Right lobe of liver (tissue), 6 donors: ENCODE measurements around the gene TFR2. TPM values are rescaled to one million over a fixed set of nuclear protein-coding genes. Genes with fewer than 3 reads are reported as not detected.

Experiments
- ATAC-seq, 4 donors: fragments of 200-7000 bp; cut with Tn5 transposase; one replicate each; pipeline ENCODE4 v1.9.1; 2020; ENCODE audit warnings: mild to moderate bottlenecking in 4 of 4, moderate library complexity in 4 of 4
- DNase-seq, 3 donors: peaks; one replicate each; pipeline ENCODE4 v3.0.0-alpha.2; 2020
- H3K27ac ChIP-seq, 3 donors: fragments of 200-600 bp; one replicate each; pipeline ENCODE4 v1.8.0; 2022
- H3K27me3 ChIP-seq, 2 donors: fragments of 200-600 bp; one replicate each; pipeline ENCODE4 v1.8.0; 2022
- H3K36me3 ChIP-seq, 4 donors: fragments of 200-600 bp; sonication (generic) in 1 of 4; one replicate each; pipeline versions ENCODE4 v1.5.1 to v1.8.0; 2017 to 2022; ENCODE audit warnings: control low read depth in 1 of 4
- H3K4me1 ChIP-seq, 4 donors: fragments of 200-600 bp; sonication (generic) in 1 of 4; one replicate each; pipeline versions ENCODE4 v1.5.1 to v1.8.0; 2017 to 2022; ENCODE audit warnings: control low read depth in 1 of 4
- H3K4me3 ChIP-seq, 3 donors: fragments of 200-600 bp; one replicate each; pipeline ENCODE4 v1.8.0; 2022
- H3K9me3 ChIP-seq, 4 donors: fragments of 200-600 bp; sonication (generic) in 1 of 4; one replicate each; pipeline versions ENCODE4 v1.5.1 to v1.8.0; 2017 to 2022; ENCODE audit warnings: control low read depth in 1 of 4
- POLR2A ChIP-seq: fragments of 450-650 bp; IDR thresholded peaks from one replicate; pipeline ENCODE4 v1.6.1; 2017; ENCODE audit warnings: antibody characterized with exemption, mild to moderate bottlenecking
- WGBS: methylation state at CpG from one replicate; pipeline ENCODE4 v1.1.6; 2018; ENCODE audit warnings: low coverage, low lambda C conversion rate; ENCODE audit not compliant: insufficient coverage; ENCODE audit errors: missing lambda C conversion rate; 5-methylcytosine and 5-hydroxymethylcytosine counted together
- intact Hi-C, 2 donors: fragments of 100-400 bp; cut with DNase I; formaldehyde crosslinking; loops; one replicate each; pipeline versions ENCODE4 v1.11.2 to v1.14.1; 2022
- total RNA-seq, 6 experiments: library from RNA; depleted of rRNA in 2 of 6; stranded (reverse); fragments of >200 nt in 2 of 6; fragmentation: NEBNext Ultra II Directional in 3 of 6; extraction: Animal tissue kit (Norgen Biotek cat#: 25700) in 3 of 6; gene quantifications; one replicate each; pipeline versions ENCODE4 v1.1.0 to v1.2.4, GENCODE V29; 2016 to 2023
- TF ChIP-seq, protein P1 (sequence below), 4 donors: fragments of 200-600 bp in 3 of 4; fragments of 450-650 bp in 1 of 4; IDR thresholded peaks; one replicate each; pipeline versions ENCODE4 v1.5.1 to v1.8.0; 2016 to 2022; ENCODE audit warnings: antibody characterized with exemption in 4 of 4, mild to moderate bottlenecking in 2 of 4
- donor health status: DM: no; HTN: yes; CAD: no.
- donor health status: DM: no; HTN: no; CAD: no.
- donor health status: DM: no; HTN: no; CAD: no.
- donor health status: DM: no; HTN: yes; CAD: no.
- donor health status: DM: no; HTN: yes; CAD: no.

Gene TFR2
- total RNA-seq, 6 experiments from 2014 or later = 413 to 669 (median 501) TPM

DNA sequence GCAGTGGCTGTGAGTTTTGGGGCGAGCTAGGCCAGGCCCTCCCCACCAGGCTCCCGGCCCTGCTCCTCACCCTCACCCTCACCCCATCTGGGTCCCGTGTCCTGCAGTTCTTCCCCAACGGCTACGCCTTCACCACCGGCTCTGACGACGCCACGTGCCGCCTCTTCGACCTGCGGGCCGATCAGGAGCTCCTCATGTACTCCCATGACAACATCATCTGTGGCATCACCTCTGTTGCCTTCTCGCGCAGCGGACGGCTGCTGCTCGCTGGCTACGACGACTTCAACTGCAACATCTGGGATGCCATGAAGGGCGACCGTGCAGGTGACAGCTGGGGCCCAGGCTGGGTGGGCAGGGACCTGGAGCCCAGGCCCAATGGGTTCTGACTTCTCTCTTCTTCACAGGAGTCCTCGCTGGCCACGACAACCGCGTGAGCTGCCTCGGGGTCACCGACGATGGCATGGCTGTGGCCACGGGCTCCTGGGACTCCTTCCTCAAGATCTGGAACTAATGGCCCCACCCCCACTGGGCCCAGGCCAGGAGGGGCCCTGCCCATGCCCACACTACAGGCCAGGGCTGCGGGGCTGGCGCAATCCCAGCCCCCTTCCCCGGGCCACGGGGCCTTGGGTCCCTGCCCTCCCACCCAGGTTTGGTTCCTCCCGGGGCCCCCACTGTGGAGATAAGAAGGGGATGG, 37.1 kb upstream of the TFR2 start:
- peaks cover 6 to 55% (median 20%) of the 10 kb centered on the region in 4 donors for H3K36me3 ChIP-seq
- intact Hi-C loops = loop anchor here in 1 of 2 donors (10.0 kb wide), 1 partner anchor 94 kb away; the partner anchor contains the start of genes FBXO24 and LRCH4
- no peaks in the 10 kb centered on the region for H3K27me3 ChIP-seq
- no peak overlapping the region for H3K4me3 ChIP-seq
- 89% methylated on average over 21 of the region's 35 CpGs for WGBS
- ATAC-seq (no peak), DNase-seq (peak in 2 of 3 donors; percentile 22 to 49)
- H3K4me1 ChIP-seq = peaks cover 0 to 5% (median 2%) of the 10 kb centered on the region in 4 donors
- no peaks in the 10 kb centered on the region for H3K9me3 ChIP-seq
- TF ChIP-seq, protein P1, sequence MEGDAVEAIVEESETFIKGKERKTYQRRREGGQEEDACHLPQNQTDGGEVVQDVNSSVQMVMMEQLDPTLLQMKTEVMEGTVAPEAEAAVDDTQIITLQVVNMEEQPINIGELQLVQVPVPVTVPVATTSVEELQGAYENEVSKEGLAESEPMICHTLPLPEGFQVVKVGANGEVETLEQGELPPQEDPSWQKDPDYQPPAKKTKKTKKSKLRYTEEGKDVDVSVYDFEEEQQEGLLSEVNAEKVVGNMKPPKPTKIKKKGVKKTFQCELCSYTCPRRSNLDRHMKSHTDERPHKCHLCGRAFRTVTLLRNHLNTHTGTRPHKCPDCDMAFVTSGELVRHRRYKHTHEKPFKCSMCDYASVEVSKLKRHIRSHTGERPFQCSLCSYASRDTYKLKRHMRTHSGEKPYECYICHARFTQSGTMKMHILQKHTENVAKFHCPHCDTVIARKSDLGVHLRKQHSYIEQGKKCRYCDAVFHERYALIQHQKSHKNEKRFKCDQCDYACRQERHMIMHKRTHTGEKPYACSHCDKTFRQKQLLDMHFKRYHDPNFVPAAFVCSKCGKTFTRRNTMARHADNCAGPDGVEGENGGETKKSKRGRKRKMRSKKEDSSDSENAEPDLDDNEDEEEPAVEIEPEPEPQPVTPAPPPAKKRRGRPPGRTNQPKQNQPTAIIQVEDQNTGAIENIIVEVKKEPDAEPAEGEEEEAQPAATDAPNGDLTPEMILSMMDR (IDR thresholded peaks at IDR 0.05) = no peak
- no peak for TF ChIP-seq POLR2A
- H3K27ac ChIP-seq = no peak overlapping the region

DNA sequence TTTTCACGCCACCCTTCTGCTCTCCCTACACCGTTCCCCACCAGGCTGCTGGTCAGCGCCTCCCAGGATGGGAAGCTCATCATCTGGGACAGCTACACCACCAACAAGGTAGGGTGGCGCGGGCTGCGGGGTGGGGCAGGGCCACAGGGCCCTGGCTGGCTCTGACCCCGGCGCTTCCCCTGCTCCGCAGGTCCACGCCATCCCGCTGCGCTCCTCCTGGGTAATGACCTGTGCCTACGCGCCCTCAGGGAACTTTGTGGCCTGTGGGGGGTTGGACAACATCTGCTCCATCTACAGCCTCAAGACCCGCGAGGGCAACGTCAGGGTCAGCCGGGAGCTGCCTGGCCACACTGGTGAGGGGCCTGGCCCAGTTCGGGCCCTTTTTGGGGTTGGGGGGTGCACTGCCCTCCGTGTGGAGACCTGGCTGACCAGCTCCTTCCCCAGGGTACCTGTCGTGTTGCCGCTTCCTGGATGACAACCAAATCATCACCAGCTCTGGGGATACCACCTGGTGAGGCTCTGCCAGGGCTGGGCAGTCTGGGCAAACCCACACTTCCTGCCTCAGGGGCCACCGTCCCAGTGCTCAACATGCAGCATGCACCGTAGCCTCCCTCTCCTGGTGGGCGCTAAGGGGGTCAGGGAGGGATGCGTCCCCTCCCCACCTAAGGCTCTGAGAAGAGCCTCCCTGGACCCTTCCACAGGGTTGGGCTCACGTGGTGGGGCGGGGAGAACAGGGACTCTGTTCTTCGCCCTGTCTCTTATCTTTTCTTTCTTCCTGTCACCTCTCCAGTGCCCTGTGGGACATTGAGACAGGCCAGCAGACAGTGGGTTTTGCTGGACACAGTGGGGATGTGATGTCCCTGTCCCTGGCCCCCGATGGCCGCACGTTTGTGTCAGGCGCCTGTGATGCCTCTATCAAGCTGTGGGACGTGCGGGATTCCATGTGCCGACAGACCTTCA, 36.2 kb upstream of the TFR2 start:
- DNase-seq (peak in 2 of 3 donors; percentile 28 to 51), ATAC-seq (no peak)
- 87% methylated on average over 9 of the region's 36 CpGs for WGBS
- Histone ChIP-seq H3K4me3 (no peak overlapping the region), H3K36me3 (peaks cover 6 to 48% (median 20%) of the 10 kb centered on the region in 4 donors), H3K27ac (no peak overlapping the region), H3K4me1 (peaks cover 0 to 5% (median 2%) of the 10 kb centered on the region in 4 donors), H3K9me3 (no peaks in the 10 kb centered on the region), H3K27me3 (no peaks in the 10 kb centered on the region)
- TF ChIP-seq, protein P1 (IDR thresholded peaks at IDR 0.05) = no peak
- no peak for TF ChIP-seq POLR2A
- intact Hi-C loops = loop anchor here in 1 of 2 donors (10.0 kb wide), 1 partner anchor 93 kb away; the partner anchor contains the start of genes FBXO24 and LRCH4

DNA sequence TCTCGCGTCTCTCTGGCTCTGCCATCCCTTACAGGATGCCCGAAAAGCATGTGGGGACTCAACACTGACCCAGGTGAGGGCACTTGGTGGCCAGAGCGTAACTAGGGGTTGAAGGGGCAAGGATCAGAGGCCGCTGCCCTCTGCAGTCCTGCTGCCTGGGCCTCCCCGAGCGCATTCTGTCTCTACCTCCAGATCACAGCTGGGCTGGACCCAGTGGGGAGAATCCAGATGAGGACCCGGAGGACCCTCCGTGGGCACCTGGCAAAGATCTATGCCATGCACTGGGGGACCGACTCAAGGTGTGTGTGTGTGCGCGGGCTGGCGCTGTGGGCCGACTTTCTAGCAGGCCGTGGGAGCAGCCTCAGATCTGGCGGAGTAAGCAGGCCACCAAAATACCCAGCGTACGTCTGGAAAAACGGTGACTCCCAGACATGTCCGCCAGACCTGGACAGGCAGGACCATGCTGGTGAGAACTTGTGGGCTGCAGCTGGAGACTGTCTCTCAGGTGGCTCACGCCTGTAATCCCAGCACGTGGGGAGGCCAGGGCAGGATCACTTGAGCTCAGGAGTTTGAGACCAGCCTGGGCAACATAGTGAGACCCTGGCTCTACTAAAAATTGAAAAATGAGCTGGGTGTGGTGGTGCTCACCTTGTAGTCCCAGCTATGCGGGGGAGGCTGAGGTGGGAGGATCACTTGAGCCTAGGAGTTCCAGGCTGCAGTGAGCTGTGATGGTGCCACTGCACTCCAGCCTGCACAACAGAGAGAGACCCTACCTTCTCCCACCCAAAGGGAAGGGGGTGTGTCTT, 35.4 kb upstream of the TFR2 start:
- H3K27ac ChIP-seq = peak overlapping the region; percentile 91 to 99 (median 98)
- 29% methylated on average over 5 of the region's 23 CpGs for WGBS

More for the DNA sequence above, 35.4 kb upstream of the TFR2 start:
- H3K9me3 ChIP-seq = no peaks in the 10 kb centered on the region
- peak in 2 of 3 donors; percentile 40 to 74 for DNase-seq
- peaks cover 0 to 5% (median 2%) of the 10 kb centered on the region in 4 donors for H3K4me1 ChIP-seq
- H3K36me3 ChIP-seq = peaks cover 6 to 40% (median 16%) of the 10 kb centered on the region in 4 donors
- no peak for ATAC-seq
- intact Hi-C loops = loop anchor here in 1 of 2 donors (10.0 kb wide), 1 partner anchor 92 kb away; the partner anchor contains the start of genes FBXO24 and LRCH4
- peak overlapping the region in 2 of 3 donors; percentile 90 to 91 for H3K4me3 ChIP-seq
- TF ChIP-seq, protein P1 (IDR thresholded peaks at IDR 0.05) = no peak
- TF ChIP-seq POLR2A = no peak
- no peaks in the 10 kb centered on the region for H3K27me3 ChIP-seq
